GM12878 (cell line): ENCODE data around the gene MPP2. TPM values are rescaled to one million over a fixed set of nuclear protein-coding genes. Genes with fewer than 3 reads are reported as not detected.
"Not testable (repeated sequence)": the region's sequence is repeated elsewhere in the genome, so short reads cannot be mapped to it uniquely, and the experiment has no call there.

Experiments used
- ATAC-seq: fragments of 200-7000 bp; cut with Tn5 transposase; 3 replicates; pipeline ENCODE4 v1.9.1; 2020; ENCODE audit warnings: mild to moderate bottlenecking, moderate library complexity
- BruUV-seq: library from RNA; stranded (reverse); fragments of 400-500 nt; replicated peaks from 2 replicates; lab custom pipeline; 2021; lab: Mats Ljungman, UMichigan
- CTCF ChIA-PET: fragments of 300-600 bp; sonication (Branson Sonifier 250); formaldehyde crosslinking; extraction: SDS; loops from one replicate; lab custom pipeline; 2021; ENCODE audit warnings: inconsistent platforms; lab: Yijun Ruan, JAX
- POLR2A ChIA-PET: fragments of 350-600 bp; formaldehyde crosslinking; extraction: SDS; loops from one replicate; lab custom pipeline; 2021; ENCODE audit warnings: inconsistent platforms; lab: Charles Lee
- RAD21 ChIA-PET: fragments of 300-600 bp; sonication (Branson Sonifier 250); formaldehyde crosslinking; loops from one replicate; lab custom pipeline; 2023; ENCODE audit warnings: antibody characterized with exemption; ENCODE audit not compliant: unreplicated experiment; lab: Charles Lee
- SMC1A ChIA-PET: fragments of 300-600 bp; sonication (Branson Sonifier 250); formaldehyde crosslinking; loops from one replicate; lab custom pipeline; 2023; ENCODE audit not compliant: unreplicated experiment, uncharacterized antibody; lab: Charles Lee
- DNase-seq: peaks from one replicate; pipeline ENCODE4 v3.0.0-alpha.2; 2011; ENCODE audit warnings: low read depth, low spot score
- FAIRE-seq: peaks from 3 replicates; lab custom pipeline; 2011; peaks lifted over from hg19 to GRCh38; lab: Jason Lieb, UNC
- H2AFZ ChIP-seq: 2 replicates; pipeline ENCODE4 v1.6.0; 2011; ENCODE audit warnings: low read depth, low read length, control low read depth; ENCODE audit not compliant: control insufficient read depth
- H3K27ac ChIP-seq: 2 replicates; pipeline ENCODE4 v1.5.1; 2011; ENCODE audit warnings: control low read depth; ENCODE audit not compliant: control insufficient read depth, insufficient read depth
- H3K27me3 ChIP-seq, 2 experiments: replicated peaks in 1 of 2; 2 replicates each; pipeline versions ENCODE4 v1.6.0 to v1.6.1; 2011; ENCODE audit warnings: low read length in 1 of 2; ENCODE audit not compliant: control insufficient read depth in 2 of 2, insufficient read depth in 2 of 2
- H3K36me3 ChIP-seq, 2 experiments: 2 replicates each; pipeline ENCODE4 v1.5.1; 2011; ENCODE audit warnings: low read length in 1 of 2; ENCODE audit not compliant: control insufficient read depth in 2 of 2, insufficient read depth in 2 of 2
- H3K4me1 ChIP-seq: 2 replicates; pipeline ENCODE4 v1.6.1; 2011; ENCODE audit warnings: mild to moderate bottlenecking, low read length, moderate library complexity, mixed read lengths; ENCODE audit not compliant: control insufficient read depth, insufficient read depth
- H3K4me2 ChIP-seq: 2 replicates; pipeline ENCODE4 v1.6.0; 2011; ENCODE audit warnings: control low read depth; ENCODE audit not compliant: control insufficient read depth, insufficient read depth
- H3K4me3 ChIP-seq: fragments of 200-600 bp; sonication (generic); 2 replicates; pipeline ENCODE4 v1.5.1; 2016
- H3K79me2 ChIP-seq: 2 replicates; pipeline ENCODE4 v1.6.0; 2011; ENCODE audit warnings: low read length; ENCODE audit not compliant: control insufficient read depth, insufficient read depth
- H3K9ac ChIP-seq: 2 replicates; pipeline ENCODE4 v1.8.0; 2011; ENCODE audit warnings: low read length, control low read depth, mixed read lengths; ENCODE audit not compliant: control insufficient read depth, insufficient read depth
- H3K9me3 ChIP-seq: replicated peaks from 3 replicates; pipeline ENCODE4 v1.5.1; 2011; ENCODE audit warnings: mild to moderate bottlenecking, low read length; ENCODE audit not compliant: control insufficient read depth, insufficient read depth
- H4K20me1 ChIP-seq: 2 replicates; pipeline ENCODE4 v1.6.0; 2011; ENCODE audit not compliant: control insufficient read depth, insufficient read depth
- HDGF ChIP-seq: fragments of 450-650 bp; IDR thresholded peaks from 2 replicates; pipeline ENCODE4 v1.6.1; 2016; ENCODE audit warnings: antibody characterized with exemption
- IRF3 ChIP-seq: fragments of 450-650 bp; IDR thresholded peaks from 2 replicates; pipeline ENCODE4 v1.6.1; 2014; ENCODE audit warnings: mild to moderate bottlenecking
- NBN ChIP-seq: fragments of 450-650 bp; IDR thresholded peaks from 2 replicates; pipeline ENCODE4 v1.6.1; 2016
- SPI1 ChIP-seq: IDR thresholded peaks from 2 replicates; pipeline ENCODE4 v1.6.1; 2011; ENCODE audit warnings: low read depth, mild to moderate bottlenecking, low read length, moderate library complexity, borderline replicate concordance; ENCODE audit not compliant: insufficient read depth
- ZNF384 ChIP-seq: IDR thresholded peaks from 2 replicates; pipeline ENCODE4 v1.6.1; 2012; ENCODE audit warnings: low read depth, mild to moderate bottlenecking, low read length, improper control_type of control experiment, borderline replicate concordance
- WGBS: methylation state at CpG from one replicate; pipeline ENCODE4 v1.1.6; 2016; ENCODE audit warnings: low lambda C conversion rate; ENCODE audit not compliant: insufficient replicate concordance, insufficient coverage; ENCODE audit errors: missing lambda C conversion rate; 5-methylcytosine and 5-hydroxymethylcytosine counted together
- in situ Hi-C: fragments of 300-500 bp; cut with MboI; formaldehyde crosslinking; loops from 9 replicates; pipeline ENCODE4 v1.14.3; 2018; ENCODE audit warnings: mixed read lengths
- intact Hi-C: fragments of 100-400 bp; cut with micrococcal nuclease; formaldehyde crosslinking; loops from one replicate; pipeline ENCODE4 v1.14.2; 2022; ENCODE audit not compliant: unreplicated experiment
- polyA plus RNA-seq, 11 experiments: library from polyadenylated mRNA; depleted of rRNA in 4 of 11; unstranded in 6 of 11; stranded (reverse) in 5 of 11; fragments of >200 nt; fragmentation: Nextera tagmentation in 4 of 11; fragmentation: Illumina TruSeq in 1 of 11; extraction: Ambion mirVana in 4 of 11; extraction: Trizol in 1 of 11; gene quantifications; 1 replicate in 1 of 11; 2 replicates in 10 of 11; pipeline versions ENCODE4 v1.2.1 to v1.2.3, GENCODE V29; 2011 to 2016; ENCODE audit warnings: inconsistent platforms in 2 of 11, missing spikeins in 2 of 11, low read depth in 1 of 11
- total RNA-seq, 4 experiments: library from RNA; depleted of rRNA in 3 of 4; stranded (reverse); fragments of >200 nt in 3 of 4; fragmentation: Illumina TruSeq in 1 of 4; extraction: Trizol in 1 of 4; gene quantifications; 2 replicates each; pipeline versions ENCODE4 v1.2.1 to v1.2.3, GENCODE V29; 2013 to 2021

The MPP2 gene
- total and polyA plus RNA-seq, 10 of the 15 experiments (the other 5 are each of a cell fraction or from before 2014, with no cell fraction given), result 0.02 to 0.23 (median 0.15) TPM; not detected in 2

GRCh38 chr17:43871946-43872690, 35.2 kb downstream of the MPP2 start:
- H3K4me2 ChIP-seq, result no peak overlapping the region
- H3K4me1 ChIP-seq, result no peaks in the 10 kb centered on the region
- no peak for DNase-seq
- POLR2A ChIA-PET, result no interaction called here
- CTCF ChIA-PET, result no interaction called here
- H3K36me3 ChIP-seq, result no peaks in the 10 kb centered on the region
- no peak overlapping the region for H3K4me3 ChIP-seq
- no peaks in the 10 kb centered on the region for H3K79me2 ChIP-seq
- no peaks in the 10 kb centered on the region for H4K20me1 ChIP-seq
- SMC1A ChIA-PET, result no interaction called here
- no peaks in the 10 kb centered on the region; a peak in 1 of 4 replicates for H3K27me3 ChIP-seq
- no peaks in the 10 kb centered on the region for H3K9me3 ChIP-seq
- in situ Hi-C loops (no loop called here), intact Hi-C loops (loop anchor here (10.0 kb wide), 1 partner anchor 123 kb away; no protein-coding TSS in a partner anchor)
- no peak for FAIRE-seq
- TF ChIP-seq HDGF, result no peak
- TF ChIP-seq ZNF384, result no peak
- TF ChIP-seq NBN, result no peak
- TF ChIP-seq IRF3, result no peak
- no peak for TF ChIP-seq SPI1
- TF ChIP-seq, all 136 proteins: peak for 0
- Histone ChIP-seq H3K9ac (no peak overlapping the region), H3K27ac (no peak overlapping the region), H2AFZ (no peak overlapping the region)
- ATAC-seq, result no peak
- 34% methylated on average over 14 of the region's 14 CpGs for WGBS
- RAD21 ChIA-PET, result no interaction called here
- BruUV-seq, result no TSS peak

GRCh38 chr17:43869031-43869430, 38.3 kb downstream of the MPP2 start:
- CTCF ChIA-PET, result interaction anchor here (1.0 to 1.8 kb wide), 2 partner anchors 9 to 11 kb away, joined by 5 read pairs; no protein-coding TSS in a partner anchor
- H3K9ac ChIP-seq, POLR2A ChIA-PET, DNase-seq, SMC1A ChIA-PET, H4K20me1 ChIP-seq, H3K27me3 ChIP-seq, BruUV-seq, H3K4me1 ChIP-seq, ATAC-seq, H3K9me3 ChIP-seq, FAIRE-seq, H3K36me3 ChIP-seq, RAD21 ChIA-PET, in situ Hi-C loops, H2AFZ ChIP-seq, H3K4me3 ChIP-seq, H3K4me2 ChIP-seq, intact Hi-C loops, H3K27ac ChIP-seq, H3K79me2 ChIP-seq: not testable (repeated sequence)
- 22% methylated on average over 6 of the region's 6 CpGs for WGBS
